Measurements from ENCODE around the gene SLC22A1. TPM values are rescaled to one million over a fixed set of nuclear protein-coding genes. Genes with fewer than 3 reads are reported as not detected.

Gene SLC22A1
- total and polyA plus RNA-seq, 12 donors: 0.26 to 7.1 (median 1.7) TPM; not detected in 2

- TF ChIP-seq POLR2A (IDR thresholded peaks at IDR 0.05) (no peak), CTCF (IDR thresholded peaks at IDR 0.05) (no peak)
- Histone ChIP-seq H3K27me3 (no peaks in the 10 kb centered on the region), H3K27ac (no peak overlapping the region), H3K36me3 (replicated peaks in 1 of 2) (peaks cover 0 to 89% of the 10 kb centered on the region in 2 donors), H3K9me3 (replicated peaks in 1 of 3) (no peaks in the 10 kb centered on the region), H3K4me1 (replicated peaks in 1 of 2) (no peaks in the 10 kb centered on the region), H3K4me3 (no peak overlapping the region)
- WGBS, 4 donors: 80 to 91% (median 88%) methylated on average over 2 of the region's 2 CpGs
- intact Hi-C loops (cut with DNase I): loop anchor here in 1 of 2 donors (10.0 kb wide), 1 partner anchor 213 kb away; no protein-coding TSS in a partner anchor
- no peak for DNase-seq
These were observed 44.1 kb upstream of the SLC22A1 start for GRCh38 chr6:160077526-160077925.

GRCh38 chr6:160078883-160079685 is 42.5 kb upstream of the SLC22A1 start:
- WGBS, 4 donors: 94 to 97% (median 95%) methylated on average over 10 to 23 of the region's 23 CpGs
- no peaks in the 10 kb centered on the region for H3K9me3 ChIP-seq (replicated peaks in 1 of 3)
- intact Hi-C loops (cut with DNase I): loop anchor here in 1 of 2 donors (10.0 kb wide), 1 partner anchor 214 kb away; no protein-coding TSS in a partner anchor
- no peak overlapping the region for H3K27ac ChIP-seq
- H3K4me3 ChIP-seq: no peak overlapping the region
- no peaks in the 10 kb centered on the region for H3K4me1 ChIP-seq (replicated peaks in 1 of 2)
- no peaks in the 10 kb centered on the region for H3K27me3 ChIP-seq
- no peak for TF ChIP-seq CTCF (IDR thresholded peaks at IDR 0.05)
- TF ChIP-seq POLR2A (IDR thresholded peaks at IDR 0.05): no peak
- DNase-seq: no peak
- peaks cover 0 to 88% of the 10 kb centered on the region in 2 donors for H3K36me3 ChIP-seq (replicated peaks in 1 of 2)

- Histone ChIP-seq H3K4me3 (no peak overlapping the region), H3K27me3 (no peaks in the 10 kb centered on the region), H3K27ac (no peak overlapping the region), H3K4me1 (replicated peaks in 1 of 2) (no peaks in the 10 kb centered on the region), H3K36me3 (replicated peaks in 1 of 2) (peaks cover 0 to 88% of the 10 kb centered on the region in 2 donors), H3K9me3 (replicated peaks in 1 of 3) (no peaks in the 10 kb centered on the region)
- no peak for DNase-seq
- intact Hi-C loops (cut with DNase I): loop anchor here (5.0 to 10.0 kb wide), 3 partner anchors 215 to 375 kb away; no protein-coding TSS in a partner anchor
- 92 to 95% (median 95%) methylated on average over 12 of the region's 12 CpGs for WGBS, 4 donors
- TF ChIP-seq CTCF (IDR thresholded peaks at IDR 0.05) (no peak), POLR2A (IDR thresholded peaks at IDR 0.05) (no peak)
These were observed 42.0 kb upstream of the SLC22A1 start for GRCh38 chr6:160079686-160080043.

GRCh38 chr6:160080097-160080496 is 41.5 kb upstream of the SLC22A1 start:
- WGBS, 4 donors: 89 to 97% (median 95%) methylated on average over 14 to 17 of the region's 17 CpGs
- no peak overlapping the region for H3K27ac ChIP-seq
- no peak overlapping the region for H3K4me3 ChIP-seq
- no peak for TF ChIP-seq POLR2A (IDR thresholded peaks at IDR 0.05)
- no peak for TF ChIP-seq CTCF (IDR thresholded peaks at IDR 0.05)
- H3K27me3 ChIP-seq: no peaks in the 10 kb centered on the region
- H3K4me1 ChIP-seq (replicated peaks in 1 of 2): no peaks in the 10 kb centered on the region
- intact Hi-C loops (cut with DNase I): loop anchor here (5.0 to 10.0 kb wide), 2 partner anchors 218 to 375 kb away; no protein-coding TSS in a partner anchor
- no peak for DNase-seq
- H3K36me3 ChIP-seq (replicated peaks in 1 of 2): peaks cover 0 to 89% of the 10 kb centered on the region in 2 donors
- no peaks in the 10 kb centered on the region for H3K9me3 ChIP-seq (replicated peaks in 1 of 3)

Measured in adrenal gland (tissue), 12 donors.